Left lung (tissue), 14 donors: Measurements from ENCODE around the gene CTSO. TPM values are rescaled to one million over a fixed set of nuclear protein-coding genes. Genes with fewer than 3 reads are reported as not detected.

Source experiments
- ATAC-seq: fragments of 200-7000 bp; cut with Tn5 transposase; one replicate; pipeline ENCODE4 v1.9.1; 2020; ENCODE audit warnings: moderate library complexity
- DNase-seq, 4 donors: peaks; one replicate each; pipeline ENCODE4 v3.0.0-alpha.2; 2013 to 2020
- H3K27ac ChIP-seq, 2 donors: fragments of 200-600 bp; sonication (generic) in 1 of 2; one replicate each; pipeline versions ENCODE4 v1.5.0 to v1.8.0; 2020 to 2021
- H3K27me3 ChIP-seq, 2 donors: fragments of 200-600 bp; sonication (generic) in 1 of 2; one replicate each; pipeline versions ENCODE4 v1.5.0 to v1.8.0; 2020 to 2021
- H3K36me3 ChIP-seq, 2 donors: fragments of 200-600 bp; sonication (generic) in 1 of 2; one replicate each; pipeline versions ENCODE4 v1.5.0 to v1.8.0; 2020 to 2021
- H3K4me1 ChIP-seq, 2 donors: fragments of 200-600 bp; one replicate each; pipeline ENCODE4 v1.8.0; 2021
- H3K4me3 ChIP-seq, 2 donors: fragments of 200-600 bp; sonication (generic) in 1 of 2; one replicate each; pipeline versions ENCODE4 v1.5.0 to v1.8.0; 2020 to 2021; ENCODE audit warnings: mild to moderate bottlenecking in 1 of 2
- H3K9me3 ChIP-seq, 2 donors: fragments of 200-600 bp; sonication (generic) in 1 of 2; one replicate each; pipeline versions ENCODE4 v1.5.0 to v1.8.0; 2020 to 2021
- intact Hi-C, 2 donors: fragments of 100-400 bp; cut with DNase I; formaldehyde crosslinking; loops; one replicate each; pipeline versions ENCODE4 v1.11.2 to v1.14.2; 2022
- long read RNA-seq, 12 donors: library from polyadenylated mRNA in 2 of 12; unstranded in 2 of 12; transcript quantifications; one replicate each; pipeline ENCODE4 v2.0.0 and lab custom pipeline, GENCODE V29; 2019 to 2026
- polyA plus RNA-seq, 6 donors: library from polyadenylated mRNA; unstranded; fragments of 120-200 nt; gene quantifications; one replicate each; pipeline ENCODE4 v1.2.1, GENCODE V29; 2013; ENCODE audit not compliant: insufficient read length in 6 of 6
- total RNA-seq, 2 donors: library from RNA; stranded (reverse); fragmentation: NEBNext Ultra II Directional; extraction: Animal tissue kit (Norgen Biotek cat#: 25700); gene quantifications; one replicate each; pipeline ENCODE4 v1.2.1, GENCODE V29; 2021
- TF ChIP-seq, protein P1 (sequence below), 2 donors: fragments of 200-600 bp; sonication (generic) in 1 of 2; IDR thresholded peaks; one replicate each; pipeline versions ENCODE4 v1.5.0 to v1.8.0; 2021; ENCODE audit warnings: antibody characterized with exemption in 2 of 2
- donor health status: DM: no; HTN: yes; CAD: no.
- donor health status: DM: no; HTN: no; CAD: no.

CTSO gene
- total RNA-seq, result 10 to 100 TPM; 20.9 to 28.7 TPM
- 10 to 100 TPM; 49.3 to 63.8 (median 60.0) TPM for polyA plus RNA-seq
- long read RNA-seq, donor 1, transcript CTSO-201 (8 exons, 2,954 nt), result major isoform, 26 of 58 reads
- long read RNA-seq, donor 1, partial matches to known transcripts, result 32 of 58 reads
- long read RNA-seq, donor 1, other reads (novel, unspliced or antisense), result 0 of 58 reads
- long read RNA-seq, donor 2, transcript CTSO-201 (8 exons, 2,954 nt), result major isoform, 18 of 30 reads
- long read RNA-seq, donor 2, partial matches to known transcripts, result 12 of 30 reads
- long read RNA-seq, donor 2, other reads (novel, unspliced or antisense), result 0 of 30 reads
- long read RNA-seq, donor 3, transcript CTSO-201 (8 exons, 2,954 nt), result major isoform, 13 of 28 reads
- long read RNA-seq, donor 3, partial matches to known transcripts, result 15 of 28 reads
- long read RNA-seq, donor 3, other reads (novel, unspliced or antisense), result 0 of 28 reads
- long read RNA-seq, donor 4, partial matches to known transcripts, result 0 of 4 reads
- long read RNA-seq, donor 4, other reads (novel, unspliced or antisense), result 2 of 4 reads
- long read RNA-seq, donor 5, transcript CTSO-201 (8 exons, 2,954 nt), result major isoform, 17 of 24 reads
- long read RNA-seq, donor 5, partial matches to known transcripts, result 7 of 24 reads
- long read RNA-seq, donor 5, other reads (novel, unspliced or antisense), result 0 of 24 reads
- long read RNA-seq, donor 6, transcript CTSO-201 (8 exons, 2,954 nt), result major isoform, 9 of 14 reads
- long read RNA-seq, donor 6, partial matches to known transcripts, result 5 of 14 reads
- long read RNA-seq, donor 6, other reads (novel, unspliced or antisense), result 0 of 14 reads
- long read RNA-seq, donor 7, transcript CTSO-201 (8 exons, 2,954 nt), result major isoform, 8 of 25 reads
- long read RNA-seq, donor 7, partial matches to known transcripts, result 17 of 25 reads
- long read RNA-seq, donor 7, other reads (novel, unspliced or antisense), result 0 of 25 reads
- long read RNA-seq, donor 8, transcript CTSO-201 (8 exons, 2,954 nt), result major isoform, 19 of 30 reads
- long read RNA-seq, donor 8, partial matches to known transcripts, result 11 of 30 reads
- long read RNA-seq, donor 8, other reads (novel, unspliced or antisense), result 0 of 30 reads
- long read RNA-seq, donor 9, result 0 reads
- long read RNA-seq, donor 10, partial matches to known transcripts, result 0 of 2 reads
- long read RNA-seq, donor 10, other reads (novel, unspliced or antisense), result 1 of 2 reads
- long read RNA-seq, donor 11, partial matches to known transcripts, result 0 of 3 reads
- long read RNA-seq, donor 11, other reads (novel, unspliced or antisense), result 0 of 3 reads
- long read RNA-seq, donor 12, transcript CTSO-201 (8 exons, 2,954 nt), result major isoform, 9 of 19 reads
- long read RNA-seq, donor 12, partial matches to known transcripts, result 10 of 19 reads
- long read RNA-seq, donor 12, other reads (novel, unspliced or antisense), result 0 of 19 reads

GRCh38 chr4:155953151-155954117 is at the start of gene CTSO:
TSS of gene CTSO (minus strand) at chr4:155953866. CDS start at chr4:155953847, 19 bp downstream.
- Histone ChIP-seq H3K4me1 (peaks cover 0 to 14% of the 10 kb centered on the region in 2 donors), H3K4me3 (peak within 1 kb of the TSS; percentile 54 to 64), H3K27me3 (no peaks in the 10 kb centered on the region), H3K36me3 (no peaks in the 10 kb centered on the region), H3K9me3 (no peaks in the 10 kb centered on the region), H3K27ac (peak within 1 kb of the TSS; percentile 98 to 100)
- TF ChIP-seq, protein P1, sequence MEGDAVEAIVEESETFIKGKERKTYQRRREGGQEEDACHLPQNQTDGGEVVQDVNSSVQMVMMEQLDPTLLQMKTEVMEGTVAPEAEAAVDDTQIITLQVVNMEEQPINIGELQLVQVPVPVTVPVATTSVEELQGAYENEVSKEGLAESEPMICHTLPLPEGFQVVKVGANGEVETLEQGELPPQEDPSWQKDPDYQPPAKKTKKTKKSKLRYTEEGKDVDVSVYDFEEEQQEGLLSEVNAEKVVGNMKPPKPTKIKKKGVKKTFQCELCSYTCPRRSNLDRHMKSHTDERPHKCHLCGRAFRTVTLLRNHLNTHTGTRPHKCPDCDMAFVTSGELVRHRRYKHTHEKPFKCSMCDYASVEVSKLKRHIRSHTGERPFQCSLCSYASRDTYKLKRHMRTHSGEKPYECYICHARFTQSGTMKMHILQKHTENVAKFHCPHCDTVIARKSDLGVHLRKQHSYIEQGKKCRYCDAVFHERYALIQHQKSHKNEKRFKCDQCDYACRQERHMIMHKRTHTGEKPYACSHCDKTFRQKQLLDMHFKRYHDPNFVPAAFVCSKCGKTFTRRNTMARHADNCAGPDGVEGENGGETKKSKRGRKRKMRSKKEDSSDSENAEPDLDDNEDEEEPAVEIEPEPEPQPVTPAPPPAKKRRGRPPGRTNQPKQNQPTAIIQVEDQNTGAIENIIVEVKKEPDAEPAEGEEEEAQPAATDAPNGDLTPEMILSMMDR (IDR thresholded peaks at IDR 0.05), result peak; percentile 48 to 49
- DNase-seq (peak; percentile 80 to 92 (median 86)), ATAC-seq (peak; percentile 96)
- intact Hi-C loops, result loop anchor here in 1 of 2 donors (5.0 kb wide), 1 partner anchor 146 kb away; no protein-coding TSS in a partner anchor

- Histone ChIP-seq H3K4me1 (no peaks in the 10 kb centered on the region), H3K36me3 (no peaks in the 10 kb centered on the region), H3K27ac (no peak overlapping the region), H3K9me3 (no peaks in the 10 kb centered on the region), H3K4me3 (no peak overlapping the region), H3K27me3 (no peaks in the 10 kb centered on the region)
- ATAC-seq (no peak), DNase-seq (no peak)
- intact Hi-C loops, result no loop called here
- TF ChIP-seq, protein P1 (IDR thresholded peaks at IDR 0.05), result no peak
Measured at GRCh38 chr4:156000491-156000890, 46.8 kb upstream of the CTSO start.

DNA sequence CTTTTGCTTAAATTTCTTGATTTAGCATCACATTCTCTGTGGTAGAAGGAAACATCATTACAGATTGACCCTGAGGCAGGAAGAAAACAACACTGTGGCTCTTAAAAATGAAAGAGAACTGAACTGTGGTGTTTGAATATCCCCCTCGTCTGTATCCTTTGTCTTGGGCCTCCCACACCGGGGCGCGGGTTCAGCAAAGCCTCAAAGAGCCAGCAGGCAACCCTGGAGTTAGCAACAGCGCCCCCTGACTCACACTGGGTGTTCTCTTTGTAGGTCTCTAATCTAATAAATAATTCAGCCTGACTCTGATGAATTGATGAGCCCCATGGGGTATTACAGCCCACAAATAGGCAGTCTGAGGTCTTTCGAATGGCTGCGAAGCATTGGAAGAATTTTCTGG is 46.1 kb upstream of the CTSO start:
- H3K9me3 ChIP-seq, result no peaks in the 10 kb centered on the region
- H3K27ac ChIP-seq, result no peak overlapping the region
- TF ChIP-seq, protein P1 (IDR thresholded peaks at IDR 0.05), result no peak
- DNase-seq (peak in 1 of 4 donors; percentile 1), ATAC-seq (no peak)
- intact Hi-C loops, result no loop called here
- no peak overlapping the region for H3K4me3 ChIP-seq
- no peaks in the 10 kb centered on the region for H3K4me1 ChIP-seq
- H3K36me3 ChIP-seq, result no peaks in the 10 kb centered on the region
- no peaks in the 10 kb centered on the region for H3K27me3 ChIP-seq

DNA sequence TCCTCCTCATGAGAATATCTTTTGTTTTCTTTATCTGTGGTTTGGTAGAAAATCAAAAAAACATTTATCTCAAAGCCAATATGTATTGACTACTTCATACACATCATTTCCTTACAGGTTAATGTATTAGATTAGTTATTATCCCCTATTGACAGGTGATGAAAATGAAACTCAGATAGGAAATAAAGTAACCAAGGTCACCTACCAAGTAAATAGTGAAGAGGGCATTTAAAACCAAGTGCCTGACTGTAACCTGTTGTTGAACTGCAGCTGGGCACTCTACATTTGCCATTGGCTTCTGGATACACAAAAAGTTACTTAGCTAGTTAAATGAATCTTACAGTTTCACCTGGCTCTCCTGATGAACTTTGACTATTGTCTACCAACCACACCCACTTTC is 41.4 kb upstream of the CTSO start:
- DNase-seq, result no peak
- no peaks in the 10 kb centered on the region for H3K27me3 ChIP-seq

More for the DNA sequence above, 41.4 kb upstream of the CTSO start:
- TF ChIP-seq, protein P1 (IDR thresholded peaks at IDR 0.05), result no peak
- no peak for ATAC-seq
- no peak overlapping the region for H3K27ac ChIP-seq
- no peaks in the 10 kb centered on the region for H3K4me1 ChIP-seq
- intact Hi-C loops, result no loop called here
- no peak overlapping the region for H3K4me3 ChIP-seq
- H3K9me3 ChIP-seq, result no peaks in the 10 kb centered on the region
- no peaks in the 10 kb centered on the region for H3K36me3 ChIP-seq
